Suprapubic skin (tissue), 4 donors: ENCODE measurements around the gene TRAPPC10. TPM values are rescaled to one million over a fixed set of nuclear protein-coding genes. Genes with fewer than 3 reads are reported as not detected.

Experiments
- DNase-seq, 2 donors: peaks; one replicate each; pipeline ENCODE4 v3.0.0-alpha.2; 2019; ENCODE audit warnings: low spot score in 2 of 2
- H3K27ac ChIP-seq: fragments of 200-600 bp; sonication (generic); one replicate; pipeline ENCODE4 v1.5.1; 2019
- H3K27me3 ChIP-seq: fragments of 200-600 bp; sonication (generic); one replicate; pipeline ENCODE4 v1.5.1; 2019
- H3K36me3 ChIP-seq: fragments of 200-600 bp; sonication (generic); one replicate; pipeline ENCODE4 v1.5.1; 2019
- H3K4me1 ChIP-seq: fragments of 200-600 bp; sonication (generic); one replicate; pipeline ENCODE4 v1.5.1; 2019
- H3K4me3 ChIP-seq: fragments of 200-600 bp; sonication (generic); one replicate; pipeline ENCODE4 v1.5.1; 2019; ENCODE audit warnings: mild to moderate bottlenecking
- H3K9me3 ChIP-seq: fragments of 200-600 bp; sonication (generic); one replicate; pipeline ENCODE4 v1.5.1; 2019
- CTCF ChIP-seq, 2 donors: fragments of 200-600 bp in 1 of 2; fragments of 450-650 bp in 1 of 2; sonication (generic) in 1 of 2; IDR thresholded peaks; one replicate each; pipeline ENCODE4 v1.5.1; 2016 to 2019; ENCODE audit warnings: antibody characterized with exemption in 2 of 2, mild to moderate bottlenecking in 1 of 2, moderate library complexity in 1 of 2
- EP300 ChIP-seq: sonication (generic); formaldehyde crosslinking; IDR thresholded peaks from one replicate; pipeline ENCODE4 v1.6.1; 2017; ENCODE audit warnings: antibody characterized with exemption
- POLR2A ChIP-seq, 2 donors: fragments of 450-650 bp; IDR thresholded peaks; one replicate each; pipeline ENCODE4 v1.6.1; 2017; ENCODE audit warnings: antibody characterized with exemption in 2 of 2, mild to moderate bottlenecking in 2 of 2, moderate library complexity in 2 of 2
- POLR2AphosphoS5 ChIP-seq, 3 donors: sonication (generic); formaldehyde crosslinking; IDR thresholded peaks; one replicate each; pipeline ENCODE4 v1.6.1; 2017; ENCODE audit warnings: antibody characterized with exemption in 3 of 3
- WGBS: methylation state at CpG from one replicate; pipeline ENCODE4 v1.1.5; 2018; 5-methylcytosine and 5-hydroxymethylcytosine counted together
- total RNA-seq, 4 donors: library from RNA; depleted of rRNA; stranded (reverse); fragments of >200 nt; gene quantifications; one replicate each; pipeline ENCODE4 v1.1.0, GENCODE V29; 2016

The TRAPPC10 gene
- total RNA-seq, 4 donors from 2014 or later = 31.0 to 51.8 (median 43.0) TPM

- H3K4me3 ChIP-seq = no peak overlapping the region
- no peak for DNase-seq
- no peaks in the 10 kb centered on the region for H3K27me3 ChIP-seq
- no peaks in the 10 kb centered on the region for H3K4me1 ChIP-seq
- no peak overlapping the region for H3K27ac ChIP-seq
- WGBS = 91% methylated on average over 16 of the region's 19 CpGs
- TF ChIP-seq CTCF (IDR thresholded peaks at IDR 0.05) = no peak
- no peak for TF ChIP-seq POLR2AphosphoS5 (IDR thresholded peaks at IDR 0.05)
- TF ChIP-seq EP300 = no peak
- no peak for TF ChIP-seq POLR2A (IDR thresholded peaks at IDR 0.05)
- H3K9me3 ChIP-seq = no peaks in the 10 kb centered on the region
- H3K36me3 ChIP-seq = peaks cover 73% of the 10 kb centered on the region
Measured at GRCh38 chr21:43968410-43969114, 43.5 kb upstream of the TRAPPC10 start.

GRCh38 chr21:43969115-43969444 lies 43.0 kb upstream of the TRAPPC10 start:
- Histone ChIP-seq H3K27ac (no peak overlapping the region), H3K27me3 (no peaks in the 10 kb centered on the region), H3K4me3 (no peak overlapping the region), H3K36me3 (peaks cover 74% of the 10 kb centered on the region), H3K4me1 (no peaks in the 10 kb centered on the region), H3K9me3 (no peaks in the 10 kb centered on the region)
- no peak for TF ChIP-seq POLR2A (IDR thresholded peaks at IDR 0.05)
- TF ChIP-seq EP300 = no peak
- no peak for TF ChIP-seq POLR2AphosphoS5 (IDR thresholded peaks at IDR 0.05)
- TF ChIP-seq CTCF (IDR thresholded peaks at IDR 0.05) = no peak
- 92% methylated on average over 16 of the region's 17 CpGs for WGBS
- DNase-seq = no peak

GRCh38 chr21:43970551-43970950 lies 41.6 kb upstream of the TRAPPC10 start:
- Histone ChIP-seq H3K9me3 (no peaks in the 10 kb centered on the region), H3K36me3 (peaks cover 72% of the 10 kb centered on the region), H3K27ac (no peak overlapping the region), H3K4me1 (peaks cover 6% of the 10 kb centered on the region), H3K27me3 (no peaks in the 10 kb centered on the region), H3K4me3 (no peak overlapping the region)
- 94% methylated on average over 14 of the region's 18 CpGs for WGBS
- no peak for TF ChIP-seq POLR2AphosphoS5 (IDR thresholded peaks at IDR 0.05)
- TF ChIP-seq EP300 = no peak
- no peak for TF ChIP-seq CTCF (IDR thresholded peaks at IDR 0.05)
- no peak for TF ChIP-seq POLR2A (IDR thresholded peaks at IDR 0.05)
- no peak for DNase-seq

GRCh38 chr21:43971201-43971991 lies 40.7 kb upstream of the TRAPPC10 start:
- 84% methylated on average over 14 of the region's 29 CpGs for WGBS
- peaks cover 8% of the 10 kb centered on the region for H3K4me1 ChIP-seq
- H3K36me3 ChIP-seq = peaks cover 65% of the 10 kb centered on the region
- no peak overlapping the region for H3K4me3 ChIP-seq
- no peak for DNase-seq
- H3K27me3 ChIP-seq = no peaks in the 10 kb centered on the region
- TF ChIP-seq CTCF (IDR thresholded peaks at IDR 0.05) = no peak
- no peak for TF ChIP-seq EP300
- no peak for TF ChIP-seq POLR2AphosphoS5 (IDR thresholded peaks at IDR 0.05)
- TF ChIP-seq POLR2A (IDR thresholded peaks at IDR 0.05) = no peak
- no peaks in the 10 kb centered on the region for H3K9me3 ChIP-seq
- no peak overlapping the region for H3K27ac ChIP-seq

GRCh38 chr21:43971992-43972255 lies 40.2 kb upstream of the TRAPPC10 start:
- whole genome bisulfite sequencing = 93% methylated on average over 9 of the region's 11 CpGs

More at GRCh38 chr21:43971992-43972255, 40.2 kb upstream of the TRAPPC10 start:
- TF ChIP-seq CTCF (IDR thresholded peaks at IDR 0.05) (no peak), POLR2A (IDR thresholded peaks at IDR 0.05) (no peak), EP300 (no peak), POLR2AphosphoS5 (IDR thresholded peaks at IDR 0.05) (no peak)
- no peak for DNase-seq
- H3K36me3 ChIP-seq = peaks cover 62% of the 10 kb centered on the region
- no peak overlapping the region for H3K4me3 ChIP-seq
- no peaks in the 10 kb centered on the region for H3K9me3 ChIP-seq
- peaks cover 8% of the 10 kb centered on the region for H3K4me1 ChIP-seq
- H3K27me3 ChIP-seq = no peaks in the 10 kb centered on the region
- H3K27ac ChIP-seq = no peak overlapping the region
